ENCODE results near the gene TOM1L1.
"Not testable (repeated sequence)": the region's sequence is repeated elsewhere in the genome, so short reads cannot be mapped to it uniquely, and the experiment has no call there.

Gene TOM1L1, protein sequence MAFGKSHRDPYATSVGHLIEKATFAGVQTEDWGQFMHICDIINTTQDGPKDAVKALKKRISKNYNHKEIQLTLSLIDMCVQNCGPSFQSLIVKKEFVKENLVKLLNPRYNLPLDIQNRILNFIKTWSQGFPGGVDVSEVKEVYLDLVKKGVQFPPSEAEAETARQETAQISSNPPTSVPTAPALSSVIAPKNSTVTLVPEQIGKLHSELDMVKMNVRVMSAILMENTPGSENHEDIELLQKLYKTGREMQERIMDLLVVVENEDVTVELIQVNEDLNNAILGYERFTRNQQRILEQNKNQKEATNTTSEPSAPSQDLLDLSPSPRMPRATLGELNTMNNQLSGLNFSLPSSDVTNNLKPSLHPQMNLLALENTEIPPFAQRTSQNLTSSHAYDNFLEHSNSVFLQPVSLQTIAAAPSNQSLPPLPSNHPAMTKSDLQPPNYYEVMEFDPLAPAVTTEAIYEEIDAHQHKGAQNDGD

DNA sequence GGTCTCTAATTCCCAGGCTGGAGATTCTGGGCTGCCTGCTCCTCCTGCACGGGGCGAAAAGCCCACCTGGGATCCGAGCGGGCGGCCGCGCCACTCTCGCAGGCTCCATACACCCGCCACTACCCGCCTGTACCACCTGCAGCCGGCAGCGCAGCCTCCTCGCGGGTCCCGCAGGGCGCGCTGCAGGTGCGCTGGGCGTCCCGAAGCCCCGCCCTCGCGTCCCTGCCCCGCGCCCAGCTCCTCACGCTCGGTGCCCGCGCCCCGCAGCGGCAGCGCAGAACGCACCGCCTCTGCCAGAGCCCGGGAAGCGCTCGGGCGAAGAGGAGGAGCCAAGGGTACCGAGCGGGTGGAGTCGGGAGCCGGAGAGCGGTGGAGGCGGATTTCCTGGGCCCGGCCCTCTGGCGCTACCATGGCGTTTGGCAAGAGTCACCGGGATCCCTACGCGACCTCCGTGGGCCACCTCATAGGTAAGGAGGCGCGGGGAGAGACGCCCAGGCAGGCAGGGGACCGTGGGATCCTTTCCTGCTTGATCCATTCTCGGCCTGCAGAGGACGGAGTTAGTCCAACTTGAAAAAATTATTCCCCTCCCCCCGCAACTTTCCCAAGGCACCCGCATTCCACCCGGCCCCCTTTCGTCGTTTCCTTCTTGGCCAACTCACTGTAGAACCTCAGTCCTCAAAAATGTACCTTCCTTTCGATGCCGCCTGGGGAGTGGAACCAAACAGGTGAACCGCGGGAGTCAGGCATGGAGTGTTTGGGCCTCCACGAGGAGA, at the start of gene TOM1L1:
TOM1L1 (plus strand) TSS at position 396 of the 773 bp plus-strand sequence; CDS start at position 410, 14 bp downstream.
- no peak within 1 kb of the TSS for H3K4me2 ChIP-seq
- H3K4me3 ChIP-seq, result no peak within 1 kb of the TSS
- H3K27ac ChIP-seq, result no peak within 1 kb of the TSS

DNA sequence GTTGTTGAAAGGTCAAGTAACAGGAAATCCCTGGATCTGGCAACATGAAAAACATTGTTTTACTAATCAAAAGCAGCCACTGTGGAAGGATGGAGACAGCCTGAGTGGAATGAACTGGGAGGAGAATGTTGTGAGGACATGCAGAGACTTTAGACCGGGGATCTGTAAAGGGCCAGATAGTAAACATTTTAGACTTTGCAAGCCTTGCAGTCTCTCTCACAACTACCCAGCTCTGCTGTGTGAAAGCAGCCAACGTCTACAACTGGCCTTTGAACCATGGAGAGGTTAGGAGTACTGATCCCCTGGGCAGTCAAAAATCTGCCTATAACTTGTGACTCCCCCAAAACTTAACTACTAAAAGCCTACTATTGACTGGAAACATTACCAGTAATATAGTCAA, 41.5 kb upstream of the TOM1L1 start:
- H3K27me3 ChIP-seq, result no peaks in the 10 kb centered on the region
- H4K20me1 ChIP-seq, result no peaks in the 10 kb centered on the region
- H3K4me3 ChIP-seq, result no peak overlapping the region
- H3K27ac ChIP-seq, result no peak overlapping the region
- H3K36me3 ChIP-seq, result no peaks in the 10 kb centered on the region
- no peaks in the 10 kb centered on the region for H3K4me1 ChIP-seq
- no peaks in the 10 kb centered on the region for H3K9me3 ChIP-seq
- no peak overlapping the region for H3K9ac ChIP-seq
- TF ChIP-seq Cebpa-rat (IDR thresholded peaks at IDR 0.05), result no peak
- no peak overlapping the region for H3K4me2 ChIP-seq

More for the DNA sequence above, at the start of gene TOM1L1:
- Histone ChIP-seq H3K9ac (no peak within 1 kb of the TSS), H3K36me3 (no peaks in the 10 kb centered on the region), H4K20me1 (no peaks in the 10 kb centered on the region), H3K4me1 (no peaks in the 10 kb centered on the region), H3K27me3 (no peaks in the 10 kb centered on the region), H3K9me3 (peaks cover 10% of the 10 kb centered on the region; the same call in 1 of the 2 replicates)
- no peak for TF ChIP-seq Cebpa-rat (IDR thresholded peaks at IDR 0.05)

DNA sequence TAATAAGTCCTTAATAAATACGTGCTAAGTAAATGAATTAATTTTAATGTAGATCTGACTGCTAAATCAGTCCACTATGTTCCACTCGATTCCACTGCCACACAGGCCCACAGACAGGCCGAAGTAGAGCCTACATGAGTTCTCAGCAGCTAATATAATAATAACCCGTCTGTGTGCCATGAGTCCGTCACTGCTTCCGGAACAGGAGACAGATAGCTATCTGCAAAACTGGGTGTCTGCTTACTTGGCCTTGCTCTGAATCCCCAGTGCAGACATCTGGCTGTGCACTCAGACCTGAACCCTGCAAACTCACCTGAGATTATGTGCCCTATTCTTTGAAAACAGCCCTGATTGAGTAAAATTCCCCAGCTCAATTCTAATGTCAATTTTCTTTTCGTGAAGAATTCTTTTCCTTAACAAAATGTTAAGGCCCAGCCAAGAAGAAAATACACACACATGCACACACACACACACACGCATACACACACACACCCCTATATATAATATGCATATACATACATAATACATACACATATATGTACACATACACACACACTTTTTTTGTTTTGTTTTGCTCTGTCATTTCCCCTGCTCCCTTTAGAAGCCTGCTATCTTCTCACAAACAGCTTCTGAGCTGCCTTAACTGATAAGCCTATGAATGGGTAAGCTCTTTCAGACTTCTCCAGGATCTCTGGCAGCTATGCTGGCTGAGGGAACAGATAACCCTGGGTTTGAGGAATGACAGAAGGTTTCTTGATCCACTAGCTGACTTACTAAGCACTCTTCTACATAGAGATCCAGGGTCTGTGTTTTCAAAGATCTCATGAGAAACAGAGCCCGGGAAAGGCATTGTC, 39.8 kb upstream of the TOM1L1 start:
- Histone ChIP-seq H3K9ac (no peak overlapping the region), H3K27me3 (no peaks in the 10 kb centered on the region), H3K4me3 (no peak overlapping the region), H3K4me2 (no peak overlapping the region), H3K27ac (no peak overlapping the region), H3K9me3 (no peaks in the 10 kb centered on the region), H4K20me1 (no peaks in the 10 kb centered on the region), H3K36me3 (no peaks in the 10 kb centered on the region), H3K4me1 (no peaks in the 10 kb centered on the region)
- TF ChIP-seq Cebpa-rat (IDR thresholded peaks at IDR 0.05), result no peak

DNA sequence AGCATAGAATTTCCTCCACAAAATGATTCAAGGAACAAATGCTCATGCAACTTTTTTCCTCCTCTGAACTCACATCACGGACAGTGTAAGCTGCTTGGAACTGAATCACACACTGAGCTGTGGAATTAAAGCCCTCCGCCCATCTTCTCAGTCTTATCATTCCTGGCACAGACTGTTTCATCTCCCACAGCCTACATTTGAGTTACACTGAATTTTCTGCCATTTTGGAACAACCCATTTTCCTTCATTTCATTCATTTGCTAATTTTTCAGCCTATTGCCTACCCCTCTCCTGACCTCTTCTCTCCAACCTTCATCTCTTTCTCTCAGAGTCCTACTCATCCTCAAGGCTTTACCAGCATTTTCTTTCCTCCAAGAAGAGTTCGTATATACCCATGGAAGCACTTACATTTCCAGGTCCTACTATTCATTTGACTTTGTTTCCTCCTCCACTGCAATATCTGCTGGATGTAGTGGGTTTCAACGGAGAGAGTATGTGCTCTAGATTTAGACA, 39.1 kb upstream of the TOM1L1 start:
- Histone ChIP-seq H4K20me1 (no peaks in the 10 kb centered on the region), H3K27ac (no peak overlapping the region), H3K9me3 (no peaks in the 10 kb centered on the region), H3K4me3 (no peak overlapping the region), H3K9ac (no peak overlapping the region), H3K4me2 (no peak overlapping the region), H3K4me1 (no peaks in the 10 kb centered on the region), H3K27me3 (no peaks in the 10 kb centered on the region), H3K36me3 (no peaks in the 10 kb centered on the region)
- TF ChIP-seq Cebpa-rat (IDR thresholded peaks at IDR 0.05), result no peak

DNA sequence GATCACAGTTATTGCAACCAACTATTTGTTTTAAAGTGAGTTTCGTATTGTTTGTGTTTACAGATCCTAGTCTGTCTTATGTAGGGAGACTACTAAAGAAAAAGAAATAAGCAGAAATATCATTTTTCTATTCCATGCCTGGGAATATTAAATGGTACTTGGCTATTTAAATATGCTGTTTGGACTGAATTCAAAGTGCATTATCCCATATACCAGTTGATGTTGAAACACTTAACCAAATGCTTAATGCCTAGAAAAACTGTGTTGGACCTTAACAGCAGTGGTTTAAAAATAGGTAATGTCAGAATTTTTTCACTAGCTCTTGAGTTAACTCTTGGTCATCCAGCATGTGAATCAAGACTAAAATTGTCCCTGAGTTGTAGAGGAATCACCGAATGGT, 37.5 kb upstream of the TOM1L1 start:
- H3K4me2 ChIP-seq, result no peak overlapping the region
- no peak overlapping the region for H3K9ac ChIP-seq
- H3K9me3 ChIP-seq, result no peaks in the 10 kb centered on the region
- no peaks in the 10 kb centered on the region for H3K4me1 ChIP-seq
- no peaks in the 10 kb centered on the region for H3K36me3 ChIP-seq
- H3K4me3 ChIP-seq, result no peak overlapping the region
- no peaks in the 10 kb centered on the region for H4K20me1 ChIP-seq
- H3K27me3 ChIP-seq, result no peaks in the 10 kb centered on the region
- H3K27ac ChIP-seq, result no peak overlapping the region
- no peak for TF ChIP-seq Cebpa-rat (IDR thresholded peaks at IDR 0.05)

DNA sequence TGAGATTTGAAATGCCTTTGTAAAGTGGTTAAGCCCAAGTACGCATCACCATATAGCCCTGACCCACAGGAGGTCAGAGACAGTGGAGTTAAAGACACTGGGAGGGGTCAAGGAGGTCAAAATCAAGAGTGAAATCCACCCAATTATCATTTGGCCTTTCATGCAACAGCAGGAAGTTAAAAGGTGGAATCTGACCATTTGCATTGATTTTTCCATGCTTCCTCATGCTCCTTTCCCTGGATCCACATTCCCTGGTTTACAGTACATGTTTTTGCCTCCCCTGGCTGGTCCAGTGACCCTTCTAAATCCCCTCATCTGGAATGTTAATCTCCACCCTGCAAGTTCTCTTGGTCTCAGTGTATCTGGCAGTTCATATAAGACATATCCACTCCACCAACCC, 36.6 kb upstream of the TOM1L1 start:
- no peaks in the 10 kb centered on the region for H3K9me3 ChIP-seq
- TF ChIP-seq Cebpa-rat (IDR thresholded peaks at IDR 0.05), result no peak

DNA sequence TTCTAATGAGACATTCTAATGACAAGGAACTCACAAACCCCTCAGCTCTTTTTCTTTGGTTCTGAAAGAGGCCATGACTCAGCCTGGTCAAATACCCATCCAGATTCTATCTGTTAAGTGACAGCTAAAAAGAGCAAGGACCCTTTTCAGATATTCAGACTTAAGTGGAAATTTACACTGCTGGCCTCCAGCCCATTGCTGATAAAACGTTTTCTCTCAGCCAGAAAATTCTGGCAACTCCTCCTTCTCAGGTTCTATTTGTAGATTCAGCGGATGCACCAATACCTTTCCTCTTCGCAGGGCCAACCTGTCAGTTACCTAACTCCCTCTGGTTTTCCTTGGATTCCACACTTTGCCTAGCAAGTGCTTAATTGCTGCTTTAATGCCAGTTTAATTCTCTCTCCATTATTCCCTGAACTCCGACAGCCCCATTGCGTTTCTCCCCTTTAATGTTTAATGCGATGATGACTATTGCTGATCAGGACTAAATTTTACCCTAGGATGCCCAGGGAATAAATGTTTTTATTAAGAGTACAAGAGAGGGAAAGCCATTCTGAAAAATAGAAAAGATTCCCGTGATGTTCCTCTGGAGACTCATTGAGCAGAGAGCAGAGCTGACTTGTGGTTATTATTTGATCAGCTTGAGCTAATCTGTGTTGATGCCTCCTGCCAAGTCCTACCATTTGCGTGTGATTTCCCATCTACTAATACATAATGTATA, 35.9 kb upstream of the TOM1L1 start:
- Histone ChIP-seq H3K9ac (no peak overlapping the region), H3K4me2 (no peak overlapping the region), H3K9me3 (no peaks in the 10 kb centered on the region), H3K27me3 (no peaks in the 10 kb centered on the region), H3K27ac (no peak overlapping the region), H3K36me3 (no peaks in the 10 kb centered on the region), H4K20me1 (no peaks in the 10 kb centered on the region), H3K4me1 (no peaks in the 10 kb centered on the region), H3K4me3 (no peak overlapping the region)
- no peak for TF ChIP-seq Cebpa-rat (IDR thresholded peaks at IDR 0.05)

More for the DNA sequence above, 36.6 kb upstream of the TOM1L1 start:
- Histone ChIP-seq H3K27me3 (no peaks in the 10 kb centered on the region), H4K20me1 (no peaks in the 10 kb centered on the region), H3K4me2 (no peak overlapping the region), H3K4me3 (no peak overlapping the region), H3K27ac (no peak overlapping the region), H3K36me3 (no peaks in the 10 kb centered on the region), H3K9ac (no peak overlapping the region), H3K4me1 (no peaks in the 10 kb centered on the region)

DNA sequence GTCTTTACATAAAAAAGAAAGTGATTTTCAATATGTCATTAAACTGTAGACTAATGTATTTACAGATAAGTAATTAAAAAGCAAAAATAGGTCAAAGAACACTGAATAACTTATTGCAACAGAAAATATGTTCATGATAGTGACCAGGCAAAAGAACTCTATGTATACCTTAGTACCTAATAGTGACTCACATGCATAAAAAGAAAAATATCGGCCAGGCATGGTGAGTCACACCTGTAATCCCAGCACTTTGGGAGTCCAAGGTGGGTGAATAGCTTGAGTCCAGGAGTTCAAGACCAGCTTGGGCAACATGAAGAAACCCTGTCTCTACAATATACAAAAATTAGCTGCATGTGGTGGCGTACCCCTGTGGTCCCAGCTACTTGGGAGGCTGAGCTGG, 33.0 kb upstream of the TOM1L1 start:
- H4K20me1 ChIP-seq, result no peaks in the 10 kb centered on the region
- no peak overlapping the region for H3K9ac ChIP-seq
- no peaks in the 10 kb centered on the region for H3K9me3 ChIP-seq
- no peak overlapping the region for H3K4me3 ChIP-seq
- H3K4me1 ChIP-seq, result no peaks in the 10 kb centered on the region
- no peak for TF ChIP-seq Cebpa-rat (IDR thresholded peaks at IDR 0.05)
- no peaks in the 10 kb centered on the region for H3K36me3 ChIP-seq
- H3K27me3 ChIP-seq, result no peaks in the 10 kb centered on the region
- no peak overlapping the region for H3K4me2 ChIP-seq
- H3K27ac ChIP-seq, result no peak overlapping the region

DNA sequence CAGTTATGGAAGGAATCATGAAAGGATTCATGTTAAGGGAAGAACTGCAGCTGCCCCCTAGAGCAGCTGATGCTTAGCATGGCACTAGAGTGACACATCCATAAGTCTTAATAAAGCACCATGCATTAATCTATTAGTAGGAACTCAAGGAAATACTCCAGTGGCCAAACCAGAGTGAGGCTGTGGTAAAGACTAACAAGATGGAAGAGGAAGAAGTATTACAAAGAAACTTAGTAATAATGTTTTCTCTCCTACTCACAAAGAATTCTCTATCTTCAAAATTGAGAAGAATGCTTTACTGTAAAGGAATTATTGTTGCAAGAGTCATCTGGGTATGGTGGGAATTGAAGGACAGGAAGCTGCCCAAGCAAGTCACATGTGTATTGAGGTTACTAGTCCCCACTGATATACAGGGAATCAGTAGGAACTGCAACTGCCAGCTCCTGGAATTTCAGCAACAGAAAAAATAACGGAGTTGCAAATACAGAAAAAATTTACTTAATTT, 29.9 kb upstream of the TOM1L1 start:
- Histone ChIP-seq H3K4me2 (no peak overlapping the region), H3K27ac (no peak overlapping the region), H3K4me3 (no peak overlapping the region), H3K9ac (no peak overlapping the region), H3K36me3 (no peaks in the 10 kb centered on the region), H3K9me3 (no peaks in the 10 kb centered on the region), H4K20me1 (no peaks in the 10 kb centered on the region), H3K27me3 (no peaks in the 10 kb centered on the region), H3K4me1 (no peaks in the 10 kb centered on the region)
- no peak for TF ChIP-seq Cebpa-rat (IDR thresholded peaks at IDR 0.05)

DNA sequence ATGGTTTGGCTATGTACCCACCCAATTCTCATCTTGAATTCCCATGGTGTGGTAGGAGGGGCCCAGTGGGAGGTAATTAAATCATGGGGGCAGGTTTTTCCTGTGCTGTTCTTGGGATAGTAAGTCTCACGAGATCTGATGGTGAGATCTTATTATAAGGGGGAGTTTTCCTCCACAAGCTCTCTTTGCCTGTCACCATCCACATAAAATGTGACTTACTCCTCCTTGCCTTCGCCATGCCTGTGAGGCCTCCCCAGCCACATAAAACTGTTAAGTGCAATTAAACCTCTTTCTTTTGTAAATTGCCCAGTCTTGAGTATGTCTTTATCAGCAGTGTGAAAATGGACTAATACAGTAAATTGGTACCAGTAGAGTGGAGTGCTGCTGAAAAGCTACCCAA, 24.7 kb upstream of the TOM1L1 start:
- not testable (repeated sequence) for H3K4me3 ChIP-seq, H3K9ac ChIP-seq, H3K27ac ChIP-seq, H3K4me2 ChIP-seq, H3K4me1 ChIP-seq, H4K20me1 ChIP-seq, H3K27me3 ChIP-seq, H3K9me3 ChIP-seq, H3K36me3 ChIP-seq
